SU-DHL-6 (cell line): ENCODE data around the gene RTP2.

Source experiments
- H2AFZ ChIP-seq: fragments of 200-600 bp; sonication (generic); 2 replicates; pipeline ENCODE4 v1.6.1; 2014; ENCODE audit warnings: low read depth, mild to moderate bottlenecking, moderate library complexity, mixed read lengths, antibody characterized with exemption, low read length; ENCODE audit not compliant: severe bottlenecking
- H3F3A ChIP-seq: fragments of 200-600 bp; shearing (Covaris generic); 2 replicates; pipeline ENCODE4 v1.6.0; 2016; ENCODE audit warnings: antibody characterized with exemption, mild to moderate bottlenecking; ENCODE audit not compliant: insufficient read depth
- H3K27ac ChIP-seq: fragments of 200-600 bp; sonication (generic); 2 replicates; pipeline ENCODE4 v1.5.1; 2016; ENCODE audit warnings: low read depth, mild to moderate bottlenecking, low read length, moderate library complexity, mixed read lengths
- H3K27me3 ChIP-seq: fragments of 200-600 bp; sonication (generic), shearing (Covaris generic); 2 replicates; pipeline ENCODE4 v1.6.0; 2014; ENCODE audit warnings: mild to moderate bottlenecking, low read length
- H3K36me3 ChIP-seq: fragments of 200-600 bp; sonication (generic); 2 replicates; pipeline ENCODE4 v1.6.1; 2014; ENCODE audit warnings: mild to moderate bottlenecking, low read length, mixed read lengths
- H3K4me2 ChIP-seq: fragments of 300-600, 200-600 bp; shearing (Covaris generic), sonication (generic); 2 replicates; pipeline ENCODE4 v1.6.0; 2014; ENCODE audit warnings: low read length, low read depth, mild to moderate bottlenecking; ENCODE audit not compliant: poor library complexity, severe bottlenecking
- H3K4me3 ChIP-seq: fragments of 200-600 bp; sonication (generic); 2 replicates; pipeline ENCODE4 v1.5.1; 2014; ENCODE audit warnings: antibody characterized with exemption, low read length, mild to moderate bottlenecking, mixed read lengths; ENCODE audit not compliant: insufficient read depth, poor library complexity, severe bottlenecking
- H3K79me2 ChIP-seq: fragments of 200-600 bp; sonication (generic); 2 replicates; pipeline ENCODE4 v1.6.1; 2014; ENCODE audit warnings: mild to moderate bottlenecking, low read length, moderate library complexity; ENCODE audit not compliant: insufficient read depth
- H3K9ac ChIP-seq: fragments of 200-600 bp; sonication (generic); 2 replicates; pipeline ENCODE4 v1.7.0; 2014; ENCODE audit warnings: mild to moderate bottlenecking, low read length
- H3K9me2 ChIP-seq: fragments of 200-600 bp; sonication (generic); replicated peaks from 2 replicates; pipeline ENCODE4 v1.6.1; 2014; ENCODE audit warnings: low read length; ENCODE audit not compliant: insufficient read depth
- H3K9me3 ChIP-seq: fragments of 200-600 bp; sonication (generic); 2 replicates; pipeline ENCODE4 v1.6.1; 2014; ENCODE audit warnings: low read length, mixed read lengths; ENCODE audit not compliant: insufficient read depth
- H4K20me1 ChIP-seq: fragments of 200-600 bp; sonication (generic); 2 replicates; pipeline ENCODE4 v1.6.1; 2014; ENCODE audit warnings: low read depth, mild to moderate bottlenecking, antibody characterized with exemption, low read length, moderate library complexity, mixed read lengths
- EZH2phosphoT487 ChIP-seq: fragments of 200-600 bp; sonication (generic), shearing (Covaris generic); conservative IDR thresholded peaks from 2 replicates; pipeline ENCODE4 v1.6.1; 2018; ENCODE audit warnings: mild to moderate bottlenecking, antibody characterized with exemption, low read length, moderate library complexity, mixed read lengths
- TF ChIP-seq, protein P1 (sequence below): fragments of 200-600 bp; sonication (generic); IDR thresholded peaks from one replicate; pipeline ENCODE4 v1.5.1; 2017; ENCODE audit warnings: antibody characterized with exemption, mild to moderate bottlenecking, low read length, moderate library complexity; ENCODE audit not compliant: insufficient read depth, poor library complexity, severe bottlenecking

RTP2 gene

DNA sequence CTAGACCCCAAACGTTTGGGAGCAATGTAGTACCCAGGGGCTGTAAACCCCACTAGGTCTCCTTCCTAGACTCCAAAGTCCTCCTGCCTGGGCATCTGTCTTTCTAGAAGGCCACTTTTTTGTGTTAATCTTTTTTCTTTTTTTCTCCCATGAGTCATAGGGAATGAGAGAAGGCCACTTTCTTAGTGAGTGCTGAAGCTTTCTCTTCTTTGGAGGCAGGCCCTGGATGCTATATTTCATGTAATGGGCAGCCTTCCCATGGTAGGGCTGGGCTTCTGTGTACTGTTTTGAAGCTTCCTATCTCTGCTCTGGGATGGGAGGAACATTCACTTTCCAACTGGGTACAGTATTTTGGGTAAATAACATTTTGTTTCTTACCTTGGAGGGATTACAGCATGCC, 15.2 kb upstream of the RTP2 start:
- H4K20me1 ChIP-seq = peaks cover 9% of the 10 kb centered on the region
- H2AFZ ChIP-seq = no peak overlapping the region
- peaks cover 16% of the 10 kb centered on the region for H3K36me3 ChIP-seq
- no peak overlapping the region for H3K4me3 ChIP-seq
- H3K9ac ChIP-seq = no peak overlapping the region
- H3F3A ChIP-seq = peaks cover 54% of the 10 kb centered on the region
- no peaks in the 10 kb centered on the region for H3K79me2 ChIP-seq
- H3K9me2 ChIP-seq = no peaks in the 10 kb centered on the region
- H3K27me3 ChIP-seq = no peaks in the 10 kb centered on the region
- no peak for TF ChIP-seq EZH2phosphoT487
- TF ChIP-seq, protein P1, sequence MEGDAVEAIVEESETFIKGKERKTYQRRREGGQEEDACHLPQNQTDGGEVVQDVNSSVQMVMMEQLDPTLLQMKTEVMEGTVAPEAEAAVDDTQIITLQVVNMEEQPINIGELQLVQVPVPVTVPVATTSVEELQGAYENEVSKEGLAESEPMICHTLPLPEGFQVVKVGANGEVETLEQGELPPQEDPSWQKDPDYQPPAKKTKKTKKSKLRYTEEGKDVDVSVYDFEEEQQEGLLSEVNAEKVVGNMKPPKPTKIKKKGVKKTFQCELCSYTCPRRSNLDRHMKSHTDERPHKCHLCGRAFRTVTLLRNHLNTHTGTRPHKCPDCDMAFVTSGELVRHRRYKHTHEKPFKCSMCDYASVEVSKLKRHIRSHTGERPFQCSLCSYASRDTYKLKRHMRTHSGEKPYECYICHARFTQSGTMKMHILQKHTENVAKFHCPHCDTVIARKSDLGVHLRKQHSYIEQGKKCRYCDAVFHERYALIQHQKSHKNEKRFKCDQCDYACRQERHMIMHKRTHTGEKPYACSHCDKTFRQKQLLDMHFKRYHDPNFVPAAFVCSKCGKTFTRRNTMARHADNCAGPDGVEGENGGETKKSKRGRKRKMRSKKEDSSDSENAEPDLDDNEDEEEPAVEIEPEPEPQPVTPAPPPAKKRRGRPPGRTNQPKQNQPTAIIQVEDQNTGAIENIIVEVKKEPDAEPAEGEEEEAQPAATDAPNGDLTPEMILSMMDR = no peak
- H3K27ac ChIP-seq = no peak overlapping the region
- no peak overlapping the region for H3K4me2 ChIP-seq
- no peaks in the 10 kb centered on the region for H3K9me3 ChIP-seq

DNA sequence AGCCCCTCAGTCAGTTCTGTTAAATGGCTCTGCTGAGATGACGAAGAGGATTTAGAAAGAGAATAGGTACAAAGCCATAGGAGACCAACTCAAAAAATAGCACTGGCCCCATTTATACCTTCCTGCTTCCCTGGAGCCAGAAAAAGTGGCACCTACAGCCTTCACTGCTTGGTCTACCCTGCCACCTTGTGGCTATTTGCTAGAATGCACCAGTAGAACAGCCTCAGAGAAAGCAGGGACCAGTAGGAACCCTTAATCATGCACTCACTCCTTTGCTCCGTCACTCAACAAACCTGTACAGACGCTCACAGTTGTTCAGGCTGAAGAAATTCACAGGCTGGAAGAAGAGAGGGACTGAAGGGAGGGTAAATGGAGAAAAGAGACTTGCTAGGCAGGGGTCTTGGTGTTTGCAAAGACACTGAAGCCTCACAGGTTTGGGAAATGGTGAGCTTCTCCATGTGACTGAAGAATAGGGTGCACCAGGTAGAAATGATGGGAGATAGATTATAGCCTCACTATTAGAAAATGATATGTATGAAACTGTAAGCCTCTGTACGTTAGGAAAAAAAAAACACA, 12.1 kb upstream of the RTP2 start:
- H3K9me3 ChIP-seq = no peaks in the 10 kb centered on the region
- H2AFZ ChIP-seq = no peak overlapping the region
- no peak overlapping the region for H3K4me2 ChIP-seq
- no peak overlapping the region for H3K27ac ChIP-seq
- no peak overlapping the region for H3K4me3 ChIP-seq
- TF ChIP-seq, protein P1 = peak; percentile 77
- no peak for TF ChIP-seq EZH2phosphoT487
- H3K79me2 ChIP-seq = no peaks in the 10 kb centered on the region
- H4K20me1 ChIP-seq = no peaks in the 10 kb centered on the region
- peaks cover 23% of the 10 kb centered on the region for H3F3A ChIP-seq
- no peaks in the 10 kb centered on the region for H3K9me2 ChIP-seq
- no peaks in the 10 kb centered on the region for H3K36me3 ChIP-seq
- H3K27me3 ChIP-seq = no peaks in the 10 kb centered on the region
- no peak overlapping the region for H3K9ac ChIP-seq

GRCh38 chr3:187713504-187713903, 11.1 kb upstream of the RTP2 start:
- H3K27ac ChIP-seq = no peak overlapping the region
- no peaks in the 10 kb centered on the region for H3K9me2 ChIP-seq
- H3K79me2 ChIP-seq = no peaks in the 10 kb centered on the region
- H3K4me3 ChIP-seq = no peak overlapping the region
- no peak overlapping the region for H2AFZ ChIP-seq
- H4K20me1 ChIP-seq = no peaks in the 10 kb centered on the region
- peaks cover 13% of the 10 kb centered on the region; the same call in 1 of the 2 replicates for H3F3A ChIP-seq
- H3K9ac ChIP-seq = no peak overlapping the region
- H3K27me3 ChIP-seq = no peaks in the 10 kb centered on the region
- H3K9me3 ChIP-seq = no peaks in the 10 kb centered on the region
- H3K4me2 ChIP-seq = no peak overlapping the region
- no peaks in the 10 kb centered on the region for H3K36me3 ChIP-seq
- TF ChIP-seq EZH2phosphoT487 = no peak
- TF ChIP-seq, protein P1 = no peak
